ENCODE measurements around the gene COLEC12.
"Not testable (repeated sequence)": the region's sequence is repeated elsewhere in the genome, so short reads cannot be mapped to it uniquely, and the experiment has no call there.

The COLEC12 gene

DNA sequence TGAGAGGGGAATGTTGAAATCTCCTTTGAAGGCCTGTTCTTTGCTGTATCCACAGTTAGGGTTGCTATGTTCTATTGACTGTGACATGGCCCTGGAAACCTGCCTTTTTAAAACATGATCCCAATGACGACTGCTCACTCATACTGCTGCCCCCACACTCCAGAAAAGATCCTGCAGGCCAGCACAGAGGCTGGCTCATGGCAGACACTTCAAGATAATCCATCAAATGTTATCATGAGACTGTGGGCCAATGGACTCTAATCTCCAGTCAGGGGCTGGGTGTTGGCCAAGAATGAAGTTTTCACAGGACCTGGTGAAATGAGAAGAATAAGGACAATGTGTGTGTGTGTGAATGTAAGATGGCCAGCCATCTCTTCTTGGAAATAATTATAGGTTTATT, 173.7 kb downstream of the COLEC12 start:
- DNase-seq (ENCODE audit: low spot score), result no peak

DNA sequence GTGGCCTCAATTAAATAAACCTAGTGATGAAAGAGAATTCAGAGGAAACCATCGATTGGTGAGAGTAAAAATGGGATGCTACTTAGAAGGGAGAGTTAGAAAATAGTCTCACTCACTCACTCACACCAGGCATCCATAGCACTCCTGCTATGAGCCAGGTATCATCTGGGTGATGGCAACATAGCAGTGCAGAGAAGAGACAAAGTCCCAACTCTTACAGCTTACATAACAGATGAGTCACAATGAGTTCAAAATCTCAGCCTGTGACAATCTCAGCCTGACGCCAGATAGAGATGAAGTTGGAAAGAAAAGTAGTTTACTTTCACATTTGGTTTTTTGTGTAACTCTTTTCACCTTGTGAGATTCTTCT, 177.3 kb downstream of the COLEC12 start:
- peak; percentile 53 for DNase-seq (ENCODE audit: low spot score)

DNA sequence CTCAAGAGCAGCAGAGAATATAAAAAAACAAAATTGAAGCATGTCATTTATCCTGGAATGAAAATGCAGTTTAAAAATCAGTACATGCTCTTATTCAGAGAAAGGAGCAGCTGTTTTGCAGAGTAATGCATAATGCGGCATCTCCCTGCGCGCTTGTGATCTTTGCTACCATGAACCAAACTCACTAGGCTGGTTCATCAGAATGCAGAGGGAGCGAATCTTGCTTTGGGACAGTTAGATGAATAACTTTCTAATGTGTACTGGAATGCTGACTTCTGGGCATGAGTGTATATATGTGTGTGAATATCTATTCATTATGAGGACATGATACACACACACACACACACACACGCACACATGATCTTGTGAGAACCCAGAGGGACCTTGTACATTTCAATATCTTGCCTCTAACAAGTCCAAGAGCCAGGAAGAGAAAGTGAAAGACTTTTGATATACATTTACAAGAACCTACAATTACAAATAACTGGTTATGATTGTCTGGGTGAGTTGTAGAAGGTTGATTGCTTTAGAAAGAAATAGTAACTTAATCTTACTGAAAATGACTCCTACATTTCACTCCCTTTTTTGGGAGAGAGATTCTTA, 178.5 kb downstream of the COLEC12 start:
- DNase-seq (ENCODE audit: low spot score), result no peak

DNA sequence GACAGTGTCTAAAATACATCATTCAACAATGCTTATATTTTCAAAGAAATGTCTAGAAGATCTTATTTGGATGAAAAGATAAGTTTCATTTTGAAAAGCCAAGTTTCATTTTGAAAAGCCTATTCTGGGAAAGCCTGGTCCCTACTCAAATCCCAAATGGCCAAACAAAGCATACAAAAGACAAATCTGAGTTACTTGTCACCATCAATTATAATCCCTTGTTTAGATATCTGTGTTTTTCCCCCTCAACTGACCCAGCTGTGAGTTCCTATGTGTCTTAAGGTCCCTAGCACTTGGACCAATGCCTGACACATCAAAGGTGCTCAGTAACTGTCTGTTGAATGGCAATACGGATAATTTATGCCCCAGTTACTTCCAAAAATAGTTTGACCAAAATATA, 180.3 kb downstream of the COLEC12 start:
- no peak for DNase-seq (ENCODE audit: low spot score)

GRCh38 chr18:319720-320119, 180.8 kb downstream of the COLEC12 start:
- no peak for DNase-seq (ENCODE audit: low spot score)

DNA sequence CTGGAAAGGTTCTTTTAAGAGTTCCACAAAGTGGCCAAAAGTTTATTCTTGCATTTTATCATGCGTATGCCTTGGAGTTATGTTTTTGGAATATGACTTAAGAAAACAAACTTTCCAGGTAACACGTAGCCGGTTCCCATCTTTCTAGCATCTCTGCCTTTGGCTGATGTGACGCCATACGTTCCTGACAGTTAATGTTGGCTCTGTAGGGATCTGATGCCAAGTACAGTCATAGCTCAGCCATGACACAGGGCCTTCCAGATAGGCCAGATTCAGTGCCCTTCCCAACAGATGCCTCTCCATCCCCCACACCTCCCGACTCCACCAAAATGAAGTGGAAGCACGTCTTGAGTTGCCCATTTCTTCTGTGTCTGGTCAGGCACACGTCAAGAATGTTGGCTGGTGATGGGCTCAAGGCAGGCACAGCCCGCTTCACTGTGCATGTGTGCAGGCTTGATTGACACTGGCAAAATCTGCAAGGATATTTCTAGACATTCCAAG, 181.7 kb downstream of the COLEC12 start:
- no peak for DNase-seq (ENCODE audit: low spot score)

DNA sequence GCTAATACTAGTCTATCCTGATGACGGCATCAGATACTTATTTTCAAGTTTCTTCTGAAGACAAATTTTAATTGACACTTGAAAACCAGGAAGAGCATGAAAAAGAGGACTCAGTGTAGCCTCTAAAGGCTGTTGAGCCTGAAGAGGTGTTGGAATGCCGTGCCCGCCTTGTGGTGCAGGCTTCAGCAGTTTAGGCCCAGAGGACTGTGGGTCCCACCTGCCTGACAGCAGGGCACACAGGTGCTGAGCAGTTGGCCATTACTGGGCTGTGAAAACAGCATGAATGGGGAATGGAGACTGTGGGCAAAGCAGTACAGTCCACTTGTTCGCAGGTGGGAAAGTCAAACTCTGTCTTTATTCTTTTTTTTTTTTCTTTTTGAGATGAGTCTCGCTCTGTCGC, 182.9 kb downstream of the COLEC12 start:
- DNase-seq (ENCODE audit: low spot score), result no peak

DNA sequence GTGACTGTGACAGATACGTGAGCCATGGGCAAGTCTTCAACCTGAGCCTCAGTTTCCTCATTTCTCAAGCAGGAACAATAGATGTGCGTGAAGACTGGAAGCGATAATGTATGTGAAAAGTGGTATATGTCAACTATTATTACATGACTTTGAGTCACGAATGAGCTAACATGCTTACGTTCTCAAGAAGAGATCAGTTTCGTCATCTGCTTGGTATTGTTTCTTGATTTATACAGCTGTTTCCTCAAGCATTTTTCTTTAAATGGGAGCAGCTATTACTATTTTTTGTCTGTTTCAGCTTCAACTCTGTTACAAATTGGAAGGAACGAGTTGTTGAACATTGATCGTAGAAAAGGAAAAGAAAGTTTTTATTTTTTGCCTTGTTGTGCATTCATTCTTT, 184.1 kb downstream of the COLEC12 start:
- no peak for DNase-seq (ENCODE audit: low spot score)

DNA sequence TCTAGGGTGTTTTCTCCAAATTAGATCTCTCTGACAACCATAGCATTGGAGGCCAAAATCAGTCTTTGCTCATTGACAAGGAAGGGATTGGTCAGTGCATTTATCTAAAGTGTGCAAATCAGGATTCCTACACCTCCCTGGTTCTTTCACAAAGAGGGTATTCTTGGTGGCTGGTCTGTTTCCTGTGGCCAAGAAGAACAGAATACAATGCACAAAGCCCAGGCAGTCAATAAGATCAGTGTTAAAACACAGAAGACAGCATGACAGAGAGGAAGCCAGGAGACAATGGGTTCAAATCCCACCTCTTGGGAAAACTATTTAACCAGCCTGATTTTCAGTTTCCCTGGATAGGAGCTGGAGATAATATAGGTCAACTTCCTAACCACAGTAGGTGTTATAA, 186.6 kb downstream of the COLEC12 start:
- DNase-seq (ENCODE audit: low spot score), result no peak

GRCh38 chr18:312415-312814, 188.1 kb downstream of the COLEC12 start:
- DNase-seq (ENCODE audit: low spot score), result no peak

DNA sequence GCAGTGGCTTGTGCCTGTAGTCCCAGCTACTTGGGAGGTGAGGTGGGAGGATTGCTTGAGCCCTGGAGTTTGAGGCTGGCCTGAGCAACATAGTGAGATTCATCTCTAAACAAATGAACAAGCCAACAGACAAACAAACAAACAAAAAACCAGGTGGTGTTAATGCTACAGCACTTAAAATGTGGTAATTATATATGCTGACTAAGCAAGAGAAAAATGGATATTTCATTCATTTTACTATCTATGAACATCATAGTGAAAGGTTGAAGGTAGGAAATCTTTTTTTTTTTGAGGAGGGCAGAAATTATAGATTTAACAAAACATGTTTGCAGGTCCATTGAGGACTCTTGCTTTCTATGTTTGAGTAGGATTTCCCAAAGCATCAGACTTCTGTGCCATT, 190.5 kb downstream of the COLEC12 start:
- no peak for DNase-seq (ENCODE audit: low spot score)

DNA sequence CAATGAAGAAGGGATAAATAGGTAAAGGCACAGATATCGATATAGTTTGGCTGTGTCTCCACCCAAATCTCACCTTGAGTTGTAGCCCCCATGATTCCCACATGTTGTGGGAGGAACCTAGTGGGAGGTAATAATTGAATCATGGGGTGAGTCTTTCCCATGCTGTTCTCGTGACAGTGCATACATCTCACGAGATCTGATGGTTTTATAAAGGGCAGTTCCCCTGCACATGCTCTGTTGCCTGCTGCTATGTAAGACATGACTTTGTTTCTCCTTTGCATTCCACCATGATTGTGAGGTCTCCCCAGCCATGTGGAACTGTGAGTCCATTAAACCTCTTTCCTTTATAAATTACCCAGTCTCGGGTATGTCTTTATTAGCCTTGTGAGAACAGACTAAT, 192.4 kb downstream of the COLEC12 start:
- not testable (repeated sequence) for DNase-seq (ENCODE audit: low spot score)

GRCh38 chr18:306608-307255, 193.8 kb downstream of the COLEC12 start:
- no peak for DNase-seq (ENCODE audit: low spot score)

- DNase-seq (ENCODE audit: low spot score), result peak; percentile 62
Measured at GRCh38 chr18:305003-305501, 195.4 kb downstream of the COLEC12 start.

DNA sequence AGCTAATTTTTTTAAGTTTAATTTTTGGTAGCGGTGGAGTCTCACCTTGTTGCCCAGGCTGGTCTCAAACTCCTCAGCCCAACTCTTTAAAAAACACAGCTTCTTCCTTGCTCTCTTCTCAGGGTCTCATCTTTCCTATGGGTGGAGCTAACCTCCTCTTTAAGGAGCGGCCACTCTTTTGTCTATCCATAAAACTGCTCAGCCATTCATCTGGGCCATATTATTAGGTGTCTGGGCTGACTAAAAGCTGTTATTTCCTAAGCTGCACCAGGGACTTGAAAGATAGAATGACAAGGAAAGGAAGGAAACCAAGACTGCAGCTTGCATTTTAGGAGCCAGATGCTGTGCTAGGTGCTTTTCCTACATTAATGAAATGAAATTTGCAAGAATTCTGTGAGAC, 196.9 kb downstream of the COLEC12 start:
- DNase-seq (ENCODE audit: low spot score), result no peak

DNA sequence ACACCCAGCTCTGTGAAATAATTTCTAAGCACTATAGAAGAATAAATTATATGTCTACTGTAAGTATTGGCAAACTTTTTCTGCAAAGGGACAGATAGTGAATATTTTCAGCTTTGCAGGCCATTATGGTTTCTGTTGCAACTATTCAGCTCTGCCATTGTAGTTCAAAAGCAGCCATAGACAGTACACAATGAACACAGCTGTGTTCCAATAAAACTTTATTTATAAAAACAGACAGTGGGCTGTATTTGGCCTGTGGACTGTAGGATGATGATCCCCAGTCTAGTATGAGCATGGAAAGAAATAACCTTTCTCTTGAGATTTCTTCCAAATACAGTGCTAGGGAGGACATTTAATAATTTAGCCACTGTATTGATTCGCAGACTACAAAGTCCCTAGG, 197.5 kb downstream of the COLEC12 start:
- DNase-seq (ENCODE audit: low spot score), result no peak

GRCh38 chr18:302097-302496, 198.4 kb downstream of the COLEC12 start:
- no peak for DNase-seq (ENCODE audit: low spot score)

DNA sequence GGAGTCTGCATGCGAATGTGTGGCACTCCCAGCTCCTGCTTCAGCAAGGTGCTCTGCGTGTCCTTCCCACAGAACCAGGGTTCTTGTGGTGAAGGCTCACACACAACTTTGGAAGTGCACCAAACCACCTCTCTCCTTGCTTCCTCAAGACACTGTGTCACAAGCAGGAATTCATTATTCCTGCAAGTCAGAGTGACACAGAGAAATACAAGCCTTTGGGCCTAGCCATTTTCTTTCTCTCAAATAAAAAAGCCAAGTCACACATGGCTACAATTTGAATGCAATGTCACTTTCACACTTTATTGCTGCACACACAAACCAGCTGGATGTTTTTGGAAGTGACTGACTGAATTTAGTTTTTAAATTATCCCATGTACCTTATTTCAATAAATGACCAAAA, 202.6 kb downstream of the COLEC12 start:
- DNase-seq (ENCODE audit: low spot score), result peak; percentile 39

- DNase-seq (ENCODE audit: low spot score), result peak; percentile 42
Measured at GRCh38 chr18:295756-296490, 204.6 kb downstream of the COLEC12 start.

DNA sequence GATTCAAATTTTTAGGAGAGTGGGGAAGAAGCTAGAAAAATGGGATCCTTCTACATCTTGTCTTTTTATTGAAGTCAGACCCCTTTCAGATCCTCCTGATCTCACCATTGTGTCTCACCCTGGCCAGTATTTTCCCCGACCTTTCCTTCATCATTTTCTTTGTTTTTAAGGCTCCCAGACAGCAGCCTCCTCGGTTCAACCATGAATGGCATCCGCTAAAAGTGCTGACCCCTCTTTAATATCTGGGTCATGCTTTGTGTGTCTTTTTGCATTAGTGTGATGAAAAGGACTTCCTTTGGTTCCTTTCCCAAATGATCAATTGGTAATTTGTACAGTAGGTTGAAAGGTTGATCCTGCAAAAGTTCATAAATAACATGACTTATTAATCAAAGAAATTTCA, 205.9 kb downstream of the COLEC12 start:
- DNase-seq (ENCODE audit: low spot score), result no peak

DNA sequence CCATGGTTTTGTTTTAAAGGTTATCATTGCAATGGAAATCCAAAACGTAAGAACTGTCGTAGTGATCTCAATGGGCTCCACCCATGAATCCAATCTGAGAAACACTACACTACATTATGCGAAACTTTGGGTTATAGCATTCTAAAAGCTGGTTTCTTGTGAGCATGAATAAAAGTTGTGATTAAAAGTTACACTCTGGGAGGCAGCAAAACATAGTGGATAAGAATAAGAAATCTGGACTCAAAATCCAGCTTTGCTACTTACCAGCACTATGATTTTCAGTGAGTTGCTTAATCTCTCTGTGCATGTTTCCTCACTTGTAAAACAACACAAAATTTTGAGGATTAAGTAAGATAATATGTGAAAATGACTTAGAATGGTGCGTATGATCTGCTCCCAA, 207.0 kb downstream of the COLEC12 start:
- peak; percentile 35 for DNase-seq (ENCODE audit: low spot score)

- DNase-seq (ENCODE audit: low spot score), result no peak
Measured at GRCh38 chr18:292271-292670, 208.2 kb downstream of the COLEC12 start.

GRCh38 chr18:289970-290369, 210.5 kb downstream of the COLEC12 start:
- DNase-seq (ENCODE audit: low spot score), result not testable (repeated sequence)
